NCI-H1105 treated with DMSO at 0.1 percent for 48 hours (cell line): ENCODE measurements around the gene AGTPBP1.
"Not testable (repeated sequence)": the region's sequence is repeated elsewhere in the genome, so short reads cannot be mapped to it uniquely, and the experiment has no call there.

Experiments used
- DNase-seq: peaks from one replicate; lab custom pipeline; 2025; lab: John Stamatoyannopoulos, UW

AGTPBP1 gene, protein sequence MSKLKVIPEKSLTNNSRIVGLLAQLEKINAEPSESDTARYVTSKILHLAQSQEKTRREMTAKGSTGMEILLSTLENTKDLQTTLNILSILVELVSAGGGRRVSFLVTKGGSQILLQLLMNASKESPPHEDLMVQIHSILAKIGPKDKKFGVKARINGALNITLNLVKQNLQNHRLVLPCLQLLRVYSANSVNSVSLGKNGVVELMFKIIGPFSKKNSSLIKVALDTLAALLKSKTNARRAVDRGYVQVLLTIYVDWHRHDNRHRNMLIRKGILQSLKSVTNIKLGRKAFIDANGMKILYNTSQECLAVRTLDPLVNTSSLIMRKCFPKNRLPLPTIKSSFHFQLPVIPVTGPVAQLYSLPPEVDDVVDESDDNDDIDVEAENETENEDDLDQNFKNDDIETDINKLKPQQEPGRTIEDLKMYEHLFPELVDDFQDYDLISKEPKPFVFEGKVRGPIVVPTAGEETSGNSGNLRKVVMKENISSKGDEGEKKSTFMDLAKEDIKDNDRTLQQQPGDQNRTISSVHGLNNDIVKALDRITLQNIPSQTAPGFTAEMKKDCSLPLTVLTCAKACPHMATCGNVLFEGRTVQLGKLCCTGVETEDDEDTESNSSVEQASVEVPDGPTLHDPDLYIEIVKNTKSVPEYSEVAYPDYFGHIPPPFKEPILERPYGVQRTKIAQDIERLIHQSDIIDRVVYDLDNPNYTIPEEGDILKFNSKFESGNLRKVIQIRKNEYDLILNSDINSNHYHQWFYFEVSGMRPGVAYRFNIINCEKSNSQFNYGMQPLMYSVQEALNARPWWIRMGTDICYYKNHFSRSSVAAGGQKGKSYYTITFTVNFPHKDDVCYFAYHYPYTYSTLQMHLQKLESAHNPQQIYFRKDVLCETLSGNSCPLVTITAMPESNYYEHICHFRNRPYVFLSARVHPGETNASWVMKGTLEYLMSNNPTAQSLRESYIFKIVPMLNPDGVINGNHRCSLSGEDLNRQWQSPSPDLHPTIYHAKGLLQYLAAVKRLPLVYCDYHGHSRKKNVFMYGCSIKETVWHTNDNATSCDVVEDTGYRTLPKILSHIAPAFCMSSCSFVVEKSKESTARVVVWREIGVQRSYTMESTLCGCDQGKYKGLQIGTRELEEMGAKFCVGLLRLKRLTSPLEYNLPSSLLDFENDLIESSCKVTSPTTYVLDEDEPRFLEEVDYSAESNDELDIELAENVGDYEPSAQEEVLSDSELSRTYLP

DNA sequence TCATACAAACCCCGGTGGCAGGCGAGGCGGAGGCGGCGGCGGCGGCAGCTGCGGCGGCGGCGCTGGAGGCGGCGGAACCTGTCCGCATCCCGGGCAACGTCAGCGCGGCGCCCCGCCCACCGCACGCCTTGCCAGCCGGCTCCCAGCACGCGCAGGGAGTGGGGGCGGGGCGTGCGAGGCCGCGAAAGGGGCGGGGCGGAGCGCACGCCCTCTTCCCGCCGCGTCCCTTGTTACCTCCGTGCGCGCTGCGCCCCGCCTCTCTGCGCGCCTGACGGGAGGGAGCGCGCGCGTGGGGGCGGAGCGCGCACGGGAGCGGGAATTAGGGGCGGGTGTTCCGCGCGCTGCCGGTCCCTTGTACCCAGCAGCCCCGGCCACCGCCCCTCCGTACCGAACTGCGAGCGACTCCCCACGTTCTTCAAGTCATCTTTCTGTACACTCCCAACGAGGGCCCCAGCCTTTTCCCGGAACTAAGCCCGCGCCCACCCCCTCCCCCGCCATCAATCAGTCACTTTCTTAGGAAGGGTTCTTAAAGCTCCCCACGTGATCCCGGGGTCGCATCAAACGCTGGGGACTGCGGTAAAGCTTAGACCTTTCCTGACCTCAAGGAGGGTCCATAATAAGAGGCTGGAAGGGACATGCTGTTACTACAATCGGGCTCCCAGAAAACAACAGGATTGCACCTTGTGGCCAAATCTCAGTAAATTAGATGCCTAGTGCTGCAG, at the start of gene AGTPBP1:
AGTPBP1 (minus strand) TSS at position 80 of the 722 bp plus-strand sequence. CDS start 29,421 bp downstream, outside the sequence.
- DNase-seq, result peak; percentile 85

DNA sequence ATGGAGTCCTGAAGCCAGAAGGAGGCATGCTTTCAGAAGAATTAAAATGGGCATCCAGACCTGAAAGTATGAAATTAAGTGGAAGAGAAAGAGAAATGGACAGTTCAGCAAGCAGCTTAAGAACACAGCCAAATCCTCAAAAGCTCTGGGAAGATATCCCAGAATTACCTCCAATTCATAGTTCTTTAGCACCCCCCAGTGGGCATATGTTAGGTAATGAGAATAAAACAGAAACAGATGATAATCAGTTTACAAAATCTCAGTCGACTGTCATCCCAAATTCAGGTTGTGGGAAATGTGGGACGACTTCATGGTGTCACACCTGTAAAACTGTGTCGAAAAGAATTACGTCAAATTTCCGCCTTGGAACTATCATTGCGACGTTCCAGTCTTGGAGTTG, 44.4 kb upstream of the AGTPBP1 start:
- not testable (repeated sequence) for DNase-seq

DNA sequence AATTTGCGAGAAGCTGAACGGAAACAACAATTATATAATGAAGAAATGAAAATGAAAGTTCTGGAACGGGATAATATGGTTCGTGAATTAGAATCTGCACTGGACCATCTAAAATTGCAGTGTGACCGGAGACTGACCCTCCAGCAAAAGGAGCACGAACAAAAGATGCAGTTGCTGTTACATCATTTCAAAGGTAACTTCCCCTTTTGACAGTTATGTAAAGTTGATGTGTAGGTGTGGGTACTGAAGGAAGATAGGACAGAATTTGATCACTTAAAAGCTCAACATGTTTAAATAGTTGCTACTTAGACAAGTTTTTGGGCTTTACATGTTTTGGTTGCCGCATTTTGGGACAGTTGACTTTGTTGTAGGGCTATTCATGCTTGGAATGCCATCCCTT, 32.1 kb upstream of the AGTPBP1 start:
- not testable (repeated sequence) for DNase-seq

DNA sequence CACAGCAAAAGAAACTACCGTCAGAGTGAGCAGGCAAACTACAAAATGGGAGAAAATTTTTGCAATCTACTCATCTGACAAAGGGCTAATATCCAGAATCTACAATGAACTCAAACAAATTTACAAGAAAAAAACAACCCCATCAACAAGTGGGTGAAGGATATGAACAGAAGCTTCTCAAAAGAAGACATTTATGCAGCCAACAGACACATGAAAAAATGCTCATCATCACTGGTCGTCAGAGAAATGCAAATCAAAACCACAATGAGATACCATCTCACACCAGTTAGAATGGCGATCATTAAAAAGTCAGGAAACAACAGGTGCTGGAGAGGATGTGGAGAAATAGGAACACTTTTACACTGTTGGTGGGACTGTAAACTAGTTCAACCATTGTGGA, 20.0 kb upstream of the AGTPBP1 start:
- DNase-seq, result not testable (repeated sequence)

DNA sequence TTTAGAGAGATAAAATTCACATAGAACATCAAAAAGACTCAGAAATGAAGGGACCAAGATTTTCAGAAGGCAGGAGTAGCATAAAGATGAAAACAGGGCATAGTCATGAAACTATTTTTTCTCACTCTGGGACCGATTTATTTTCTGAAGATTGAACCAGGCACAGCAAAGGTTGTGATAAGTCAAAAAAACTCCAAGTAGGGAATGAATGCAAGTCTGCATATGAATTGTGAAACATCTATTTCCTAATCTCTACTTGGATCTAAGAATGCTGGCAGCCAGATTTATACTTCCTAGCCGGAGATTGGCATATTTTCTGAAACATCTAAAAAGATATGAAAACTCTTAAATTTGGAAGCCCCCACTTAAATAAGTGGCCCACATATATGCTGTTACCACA, 16.0 kb upstream of the AGTPBP1 start:
- not testable (repeated sequence) for DNase-seq

DNA sequence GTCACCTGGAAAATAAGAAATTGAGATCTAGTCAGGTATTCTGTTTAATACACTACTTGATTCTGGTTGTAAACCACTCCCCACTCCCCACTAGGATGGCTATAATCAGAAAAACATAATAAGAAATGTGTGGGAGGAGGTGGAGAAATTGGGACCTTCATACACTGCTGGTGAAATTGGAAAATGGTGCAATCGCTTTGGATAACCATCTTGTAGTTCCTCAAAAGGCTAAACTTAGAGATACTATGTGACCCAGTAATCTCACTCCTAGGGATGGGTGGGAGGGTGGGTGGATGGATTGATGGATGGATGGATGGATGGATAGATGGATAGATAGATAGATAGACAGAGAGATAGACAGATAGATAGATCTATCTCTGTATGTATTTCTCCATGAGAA, 14.5 kb upstream of the AGTPBP1 start:
- DNase-seq, result not testable (repeated sequence)

DNA sequence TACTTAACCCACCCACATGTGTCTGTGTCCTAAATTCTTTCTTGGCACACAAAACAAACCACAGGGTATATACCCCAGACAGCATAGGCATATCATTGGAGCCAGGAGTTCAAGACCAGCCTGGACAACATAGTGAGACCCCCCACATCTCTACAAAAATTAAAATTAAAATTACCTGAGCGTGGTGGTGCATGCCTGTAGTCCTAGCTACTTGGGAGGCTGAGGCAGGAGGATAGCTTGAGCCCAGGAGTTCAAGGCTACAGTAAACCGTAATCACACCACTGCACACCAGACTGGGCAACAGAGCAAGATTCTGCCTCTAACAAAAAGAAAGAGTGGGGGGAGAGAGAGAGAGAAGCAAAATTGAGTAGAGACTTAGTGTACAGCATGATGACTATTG, 4.6 kb upstream of the AGTPBP1 start:
- no peak for DNase-seq

DNA sequence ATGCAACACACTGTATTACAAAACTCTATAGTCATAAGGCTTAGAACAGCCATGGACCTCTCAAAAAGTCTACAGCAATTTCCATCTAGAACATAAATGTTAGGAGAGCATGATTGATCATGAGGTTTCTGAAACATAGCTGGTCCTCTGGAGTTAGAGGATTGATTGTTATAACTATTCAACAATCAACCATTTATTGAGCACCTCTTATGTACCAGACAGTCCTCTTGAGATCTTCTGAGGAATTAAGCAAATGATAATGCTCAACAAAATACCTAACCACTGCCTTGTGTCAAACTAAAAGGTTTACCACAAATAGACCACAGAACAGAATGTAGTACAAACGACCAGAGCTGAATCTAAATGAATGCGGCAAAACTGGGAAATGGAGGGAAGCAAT, 3.4 kb upstream of the AGTPBP1 start:
- DNase-seq, result no peak

DNA sequence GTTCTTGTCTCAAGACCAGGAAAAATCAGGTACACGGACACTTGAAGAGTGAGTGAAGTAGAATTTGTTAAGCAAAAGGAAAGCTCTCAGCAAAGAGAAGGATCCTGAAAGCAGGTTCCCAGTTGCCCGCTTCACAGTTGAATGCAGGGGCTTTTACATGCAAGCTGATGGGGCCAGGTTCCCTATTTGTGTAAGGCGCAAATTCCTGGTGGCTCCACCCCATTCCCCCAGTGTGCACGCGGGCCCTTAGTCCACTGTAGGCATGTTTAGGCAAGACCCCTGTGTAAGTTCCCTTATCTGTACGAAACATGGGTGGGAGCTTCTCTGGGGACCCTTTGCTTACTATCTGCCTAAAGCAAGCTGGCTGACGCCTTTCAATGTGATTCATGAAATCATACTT, 2.7 kb upstream of the AGTPBP1 start:
- no peak for DNase-seq

DNA sequence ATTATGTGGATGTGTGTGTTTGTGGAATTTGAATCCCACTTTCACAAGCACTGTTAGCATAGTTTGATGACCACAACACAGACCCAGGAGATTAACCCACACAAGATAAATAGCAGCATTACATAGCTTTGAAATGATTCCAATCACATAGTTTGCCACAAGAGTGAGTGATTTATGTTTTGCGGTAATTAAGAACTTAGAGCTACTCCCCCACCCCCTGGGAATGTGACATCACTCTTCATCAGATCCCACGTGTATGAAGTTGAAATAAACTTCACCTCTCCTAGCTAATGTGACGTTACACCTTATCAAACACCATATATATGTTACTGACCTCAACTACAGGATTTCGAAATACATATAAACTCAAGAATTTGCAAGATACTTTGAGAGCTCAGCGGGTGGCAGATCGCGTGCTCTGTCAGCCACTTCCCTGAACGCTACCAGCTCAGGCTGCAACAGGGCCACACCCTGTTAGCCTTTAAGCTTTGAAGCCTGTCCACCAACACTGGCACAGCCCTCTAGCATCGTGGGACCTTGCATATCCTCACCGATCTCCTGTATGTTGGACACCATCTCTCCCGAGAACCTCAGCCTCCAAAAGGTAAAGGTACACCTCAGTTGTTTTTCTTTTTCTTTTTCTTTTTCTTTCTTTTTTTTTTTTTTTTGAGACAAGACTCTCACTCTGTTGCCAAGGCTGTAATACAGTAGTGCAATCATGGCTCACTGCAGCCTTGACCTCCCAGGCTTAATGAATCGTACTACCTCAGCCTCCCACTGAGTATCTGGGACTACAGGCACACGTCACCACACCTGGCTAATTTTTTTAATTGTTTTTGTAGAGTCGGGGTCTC, 1.7 kb upstream of the AGTPBP1 start:
- no peak for DNase-seq

DNA sequence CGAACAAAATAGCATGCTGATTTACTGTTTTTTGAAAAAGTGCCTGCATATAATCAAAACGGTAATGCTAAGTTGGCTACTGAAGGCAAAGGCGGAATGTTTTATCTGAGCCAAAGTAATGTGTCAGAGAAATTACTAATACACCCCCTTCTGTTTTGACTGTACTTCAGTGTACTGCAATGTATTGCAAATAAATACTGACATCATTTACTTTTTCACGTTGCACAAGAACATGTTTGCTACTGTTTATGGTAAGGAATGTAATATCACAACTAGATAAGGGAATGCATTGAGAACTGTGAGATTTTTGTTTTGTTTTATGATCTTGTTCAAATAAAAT, 813 bp upstream of the AGTPBP1 start:
- no peak for DNase-seq

DNA sequence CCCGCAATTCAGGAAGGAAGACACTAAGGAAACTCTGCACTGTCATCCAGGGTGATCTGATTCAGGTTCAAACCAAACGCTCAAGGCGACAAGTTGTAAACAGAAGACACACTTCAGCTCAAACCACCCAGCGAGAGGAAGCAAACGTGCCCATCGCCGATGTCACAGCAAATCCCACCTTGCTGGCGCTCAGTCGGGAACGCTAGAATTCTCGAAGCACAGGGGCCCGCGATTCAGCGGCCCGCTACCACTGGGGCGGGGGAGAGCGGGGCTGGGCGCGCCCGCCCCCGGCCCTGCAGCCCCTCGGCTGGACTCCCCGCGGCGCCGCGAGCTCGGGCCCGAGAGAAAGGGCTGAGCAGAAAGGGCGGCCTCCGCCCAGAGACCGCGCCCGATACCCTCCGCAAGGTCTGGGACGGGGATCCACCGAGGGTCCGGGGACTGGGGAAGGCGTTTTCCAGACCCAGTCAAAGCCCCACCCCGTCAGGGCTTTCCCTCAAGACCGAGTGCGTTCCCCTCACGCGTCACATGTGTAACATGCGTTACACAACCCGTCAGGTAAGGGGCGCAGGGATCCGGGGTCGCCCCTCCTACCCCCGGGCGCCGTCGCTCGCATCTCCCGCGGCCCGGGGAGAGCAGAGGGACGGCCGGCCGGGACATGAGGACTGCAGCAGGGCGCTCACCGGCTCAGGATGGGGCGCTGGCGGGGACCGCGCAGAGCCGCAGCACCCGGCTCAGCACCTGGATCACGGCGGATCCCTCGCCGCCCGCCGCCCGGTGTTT, 469 bp downstream of the AGTPBP1 start:
- DNase-seq, result peak; percentile 60

DNA sequence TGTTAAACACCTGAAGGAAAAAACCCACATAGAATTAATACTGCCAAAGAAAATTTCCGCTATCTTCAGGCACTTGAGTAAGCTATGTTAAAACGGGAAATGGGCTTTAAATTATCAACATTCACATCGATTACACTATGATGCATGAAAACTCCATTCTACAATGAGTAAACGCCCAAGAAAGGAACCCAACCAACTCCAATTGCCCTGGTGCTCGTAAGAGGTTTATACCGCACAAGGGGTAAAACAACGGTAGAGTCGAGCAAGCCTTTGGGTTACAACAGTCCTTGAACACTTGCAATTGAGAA, 1.0 kb downstream of the AGTPBP1 start:
- DNase-seq, result peak; percentile 38

DNA sequence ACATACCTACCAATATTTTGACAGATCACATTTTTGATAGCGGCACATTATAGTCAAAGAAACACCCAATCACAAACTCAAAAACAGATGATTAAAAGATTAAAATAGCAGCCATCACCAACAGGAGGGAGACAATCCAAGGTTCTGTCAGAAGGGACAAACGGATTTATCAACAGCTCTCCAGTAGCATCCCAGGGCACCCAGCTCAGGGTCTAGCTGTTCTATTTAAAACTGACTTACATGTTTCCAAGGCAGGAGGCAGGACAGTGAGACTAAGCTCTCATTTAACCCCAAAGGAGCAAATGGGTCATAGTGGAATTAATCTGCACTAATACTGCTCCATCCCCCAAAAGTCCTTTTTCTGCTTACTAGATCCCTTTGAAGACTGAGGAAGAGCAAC, 3.2 kb downstream of the AGTPBP1 start:
- DNase-seq, result no peak

DNA sequence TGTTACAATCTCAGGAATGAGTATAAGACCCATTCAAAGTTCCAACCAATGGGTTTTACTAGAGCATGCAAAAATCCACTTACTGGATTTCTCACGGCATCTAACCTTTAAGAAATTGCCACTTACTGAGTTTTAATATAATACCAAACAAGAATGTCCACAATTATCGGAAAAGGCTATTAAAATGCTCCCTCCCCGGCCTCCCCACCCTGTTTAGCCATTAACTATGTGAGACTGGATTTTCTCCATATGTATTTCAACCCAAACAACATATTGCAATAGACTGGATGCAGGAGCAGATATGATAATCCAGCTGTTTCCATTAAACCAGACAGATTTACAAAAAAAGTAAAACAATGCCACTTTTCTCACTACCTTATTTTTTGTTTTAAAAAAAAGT, 4.1 kb downstream of the AGTPBP1 start:
- DNase-seq, result no peak

DNA sequence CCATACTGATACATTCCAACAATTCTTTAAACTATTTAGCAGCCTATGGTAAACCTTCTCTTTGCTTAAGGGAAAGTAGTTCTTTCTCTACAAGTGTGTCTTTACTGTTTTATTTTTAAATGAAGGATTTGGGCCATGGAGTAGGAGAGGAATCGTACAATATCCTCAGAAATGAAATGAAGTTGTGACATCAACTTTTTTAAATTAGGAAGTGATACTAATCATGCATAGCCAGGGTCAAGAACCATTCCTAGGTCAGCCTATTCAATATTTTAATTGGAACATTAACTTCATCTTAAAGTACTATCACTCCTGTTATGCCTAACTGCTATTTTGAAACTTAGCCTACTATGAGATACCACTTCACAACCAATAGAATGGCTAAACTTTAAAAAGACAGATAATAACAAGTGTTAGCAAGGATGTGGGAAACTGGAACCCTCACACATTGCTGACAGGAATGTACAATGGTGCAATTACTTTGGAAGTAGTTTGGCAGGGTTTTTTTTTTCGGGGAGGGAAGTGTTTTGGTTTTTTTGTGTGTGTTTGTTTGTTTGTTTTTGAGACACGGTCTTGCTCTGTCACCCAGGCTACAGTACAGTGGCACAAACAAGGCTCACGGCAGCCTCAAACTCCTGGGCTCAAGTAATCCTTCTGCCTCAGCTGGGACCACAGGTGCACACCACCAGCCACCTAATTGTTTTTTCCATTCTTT, 10.7 kb downstream of the AGTPBP1 start:
- DNase-seq, result no peak

DNA sequence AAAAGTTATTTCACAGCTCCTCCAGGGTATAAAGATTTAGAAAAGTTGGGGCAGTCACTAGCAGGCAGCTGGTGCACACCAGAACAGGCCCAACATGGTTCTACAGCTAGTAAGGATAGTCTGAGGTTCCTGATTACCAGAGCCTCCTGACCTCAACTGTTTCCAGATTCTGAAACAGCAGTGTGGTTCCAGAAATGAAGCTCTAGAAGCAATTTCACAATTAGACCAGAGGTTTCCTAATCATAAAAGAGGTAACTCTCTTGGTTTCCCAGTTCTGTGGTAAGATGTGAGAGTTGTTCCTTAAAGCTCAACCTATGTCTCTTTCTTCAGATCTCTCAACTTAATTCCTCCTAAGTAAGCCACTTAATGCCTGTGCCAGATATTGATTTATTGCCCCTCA, 11.9 kb downstream of the AGTPBP1 start:
- no peak for DNase-seq

DNA sequence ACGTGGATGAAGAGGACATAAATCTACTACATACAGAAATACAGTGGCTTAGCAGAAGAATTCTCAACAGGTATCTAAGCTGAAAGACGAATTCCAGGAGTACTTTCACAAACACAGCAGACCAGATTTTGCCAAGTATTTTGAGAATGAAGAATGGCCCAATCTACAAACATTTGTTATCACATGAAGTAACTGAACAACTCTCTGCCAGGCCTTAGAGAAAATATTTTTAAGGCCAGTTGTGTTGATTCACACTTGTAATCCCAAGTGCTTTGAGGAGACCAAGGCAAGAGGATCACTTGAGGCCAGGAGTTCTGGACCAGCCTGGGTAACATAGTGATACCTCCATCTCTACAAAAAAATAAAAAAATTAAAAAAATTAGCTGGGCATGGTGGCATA, 14.3 kb downstream of the AGTPBP1 start:
- no peak for DNase-seq

DNA sequence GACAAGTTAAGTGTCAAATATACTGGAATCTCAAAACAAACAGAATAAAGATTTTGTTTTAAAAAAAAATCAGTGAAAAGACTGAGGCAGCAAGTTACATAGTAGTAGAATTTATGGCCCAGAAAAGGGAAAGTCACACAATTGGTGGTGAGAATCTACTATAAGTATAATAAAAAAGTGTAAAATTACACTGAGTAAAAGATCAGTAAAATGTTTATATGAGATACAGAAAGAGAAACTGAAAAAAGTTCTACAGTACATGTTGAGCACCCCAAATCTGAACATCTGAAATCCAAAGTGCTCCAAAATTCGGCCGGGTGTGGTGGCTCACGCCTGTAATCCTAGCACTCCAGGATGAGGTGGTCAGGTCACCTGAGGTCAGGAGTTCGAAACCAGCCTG, 15.0 kb downstream of the AGTPBP1 start:
- no peak for DNase-seq

DNA sequence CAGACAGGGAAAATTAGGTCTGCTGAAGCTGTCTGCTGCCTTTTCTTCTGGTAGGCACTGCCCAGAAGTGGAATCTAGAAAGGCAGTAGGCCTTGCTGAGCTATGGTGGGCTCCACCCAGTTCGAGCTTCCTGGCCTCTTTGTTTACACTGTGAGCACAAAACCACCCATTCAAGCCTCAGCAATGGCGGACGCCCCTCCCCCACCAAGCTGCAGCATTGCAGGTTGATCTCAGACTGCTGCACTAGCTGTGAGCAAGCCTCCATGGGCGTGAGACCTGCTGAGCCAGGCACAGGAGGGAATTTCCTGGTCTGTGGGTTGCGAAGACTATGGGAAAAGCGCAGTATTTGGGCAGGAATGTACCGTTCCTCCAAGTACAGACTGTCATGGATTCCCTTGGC, 18.5 kb downstream of the AGTPBP1 start:
- DNase-seq, result no peak
